Measurements from ENCODE around the gene FSIP2. TPM values are rescaled to one million over a fixed set of nuclear protein-coding genes. Genes with fewer than 3 reads are reported as not detected.

Gene FSIP2
- total and polyA plus RNA-seq, 2 of the 13 experiments (the other 11 are each of a cell fraction or from before 2014, with no cell fraction given) = 0.01 to 0.07 TPM

GRCh38 chr2:185813707-185814106 lies 75.1 kb downstream of the FSIP2 start (continued):
- TF ChIP-seq, protein P1, sequence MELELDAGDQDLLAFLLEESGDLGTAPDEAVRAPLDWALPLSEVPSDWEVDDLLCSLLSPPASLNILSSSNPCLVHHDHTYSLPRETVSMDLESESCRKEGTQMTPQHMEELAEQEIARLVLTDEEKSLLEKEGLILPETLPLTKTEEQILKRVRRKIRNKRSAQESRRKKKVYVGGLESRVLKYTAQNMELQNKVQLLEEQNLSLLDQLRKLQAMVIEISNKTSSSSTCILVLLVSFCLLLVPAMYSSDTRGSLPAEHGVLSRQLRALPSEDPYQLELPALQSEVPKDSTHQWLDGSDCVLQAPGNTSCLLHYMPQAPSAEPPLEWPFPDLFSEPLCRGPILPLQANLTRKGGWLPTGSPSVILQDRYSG (CRISPR knock-in tag; IDR thresholded peaks at IDR 0.05) = no peak
- TF ChIP-seq ZMYM4 (CRISPR knock-in tag; IDR thresholded peaks at IDR 0.05) (peak; percentile 93), ZBTB4 (CRISPR knock-in tag; IDR thresholded peaks at IDR 0.05; ENCODE audit: borderline replicate concordance) (no peak), MNT (IDR thresholded peaks at IDR 0.05) (peak; percentile 55), REPIN1 (CRISPR knock-in tag; IDR thresholded peaks at IDR 0.05; ENCODE audit: borderline replicate concordance, low read depth) (peak; percentile 88; the same call in 1 of the 2 replicates), ZNF609 (CRISPR knock-in tag; IDR thresholded peaks at IDR 0.05; ENCODE audit: borderline replicate concordance) (peak; percentile 98), ZNF644 (CRISPR knock-in tag; IDR thresholded peaks at IDR 0.05; ENCODE audit: low read depth) (peak; percentile 42; the same call in 1 of the 2 replicates), MYPOP (CRISPR knock-in tag; IDR thresholded peaks at IDR 0.05) (no peak; the same call in 1 of the 2 replicates), TBP (CRISPR knock-in tag; IDR thresholded peaks at IDR 0.05) (no peak), MXD4 (CRISPR knock-in tag; IDR thresholded peaks at IDR 0.05) (0 out of 2 replicates have a peak, but pooled peaks have one; percentile 27)
- TF ChIP-seq, protein P2, sequence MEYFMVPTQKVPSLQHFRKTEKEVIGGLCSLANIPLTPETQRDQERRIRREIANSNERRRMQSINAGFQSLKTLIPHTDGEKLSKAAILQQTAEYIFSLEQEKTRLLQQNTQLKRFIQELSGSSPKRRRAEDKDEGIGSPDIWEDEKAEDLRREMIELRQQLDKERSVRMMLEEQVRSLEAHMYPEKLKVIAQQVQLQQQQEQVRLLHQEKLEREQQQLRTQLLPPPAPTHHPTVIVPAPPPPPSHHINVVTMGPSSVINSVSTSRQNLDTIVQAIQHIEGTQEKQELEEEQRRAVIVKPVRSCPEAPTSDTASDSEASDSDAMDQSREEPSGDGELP (IDR thresholded peaks at IDR 0.05; ENCODE audit: borderline replicate concordance, low read depth) = 0 out of 2 replicates have a peak, but pooled peaks have one; percentile 13
- TF ChIP-seq, protein P3, sequence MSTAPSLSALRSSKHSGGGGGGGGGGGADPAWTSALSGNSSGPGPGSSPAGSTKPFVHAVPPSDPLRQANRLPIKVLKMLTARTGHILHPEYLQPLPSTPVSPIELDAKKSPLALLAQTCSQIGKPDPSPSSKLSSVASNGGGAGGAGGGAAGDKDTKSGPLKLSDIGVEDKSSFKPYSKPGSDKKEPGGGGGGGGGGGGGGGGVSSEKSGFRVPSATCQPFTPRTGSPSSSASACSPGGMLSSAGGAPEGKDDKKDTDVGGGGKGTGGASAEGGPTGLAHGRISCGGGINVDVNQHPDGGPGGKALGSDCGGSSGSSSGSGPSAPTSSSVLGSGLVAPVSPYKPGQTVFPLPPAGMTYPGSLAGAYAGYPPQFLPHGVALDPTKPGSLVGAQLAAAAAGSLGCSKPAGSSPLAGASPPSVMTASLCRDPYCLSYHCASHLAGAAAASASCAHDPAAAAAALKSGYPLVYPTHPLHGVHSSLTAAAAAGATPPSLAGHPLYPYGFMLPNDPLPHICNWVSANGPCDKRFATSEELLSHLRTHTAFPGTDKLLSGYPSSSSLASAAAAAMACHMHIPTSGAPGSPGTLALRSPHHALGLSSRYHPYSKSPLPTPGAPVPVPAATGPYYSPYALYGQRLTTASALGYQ (CRISPR knock-in tag; IDR thresholded peaks at IDR 0.05) = peak; percentile 91
